Measurements from ENCODE around the gene TSR3.
A peak's percentile ranks its signal among the peaks of the same experiment; 100 is the strongest.

Gene TSR3

GRCh38 chr16:1308036-1308976 is 43.4 kb downstream of the TSR3 start:
- no peak for DNase-seq (ENCODE audit: low spot score)

DNA sequence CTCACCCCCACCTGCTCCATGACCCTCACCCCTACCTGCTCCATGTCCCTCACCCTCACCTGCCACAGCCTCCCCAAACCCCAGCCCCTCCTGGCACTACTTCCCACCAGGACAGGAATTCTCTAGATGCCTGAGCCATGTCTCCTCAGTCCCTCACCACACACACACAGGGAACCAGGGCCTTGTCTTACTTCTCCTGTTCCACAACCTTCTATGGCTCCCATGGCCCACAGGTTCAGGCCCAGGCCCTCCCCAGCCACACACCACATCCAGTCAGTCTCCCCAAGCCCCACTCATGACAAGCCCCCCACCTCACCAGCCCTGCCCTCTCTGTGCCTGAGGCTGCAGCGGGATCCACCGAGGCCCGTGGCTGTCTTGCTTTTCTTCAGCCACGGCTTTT is 45.3 kb downstream of the TSR3 start:
- DNase-seq (ENCODE audit: low spot score) = no peak

GRCh38 chr16:1305823-1306222 is 45.9 kb downstream of the TSR3 start:
- no peak for DNase-seq (ENCODE audit: low spot score)

DNA sequence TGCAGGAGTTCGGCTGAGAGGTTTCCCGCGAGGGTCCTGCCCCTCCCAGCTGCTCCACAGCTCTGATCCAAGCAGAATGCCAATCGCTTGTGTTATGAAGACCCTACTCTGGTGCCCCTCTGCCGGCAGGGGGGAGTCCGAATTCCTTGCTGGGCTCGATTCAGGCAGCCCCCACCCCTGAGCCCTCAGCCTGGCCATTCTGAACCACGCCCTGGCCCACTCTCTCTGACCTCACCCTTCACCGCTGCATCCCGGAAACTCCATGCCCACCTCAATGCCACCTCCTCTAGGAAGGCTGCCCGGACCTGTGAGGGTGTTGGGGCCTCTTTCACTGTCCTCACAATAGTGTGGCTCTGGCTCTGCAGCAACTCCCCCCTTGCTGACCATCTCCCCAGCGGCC is 50.1 kb downstream of the TSR3 start:
- no peak for DNase-seq (ENCODE audit: low spot score)

- DNase-seq (ENCODE audit: low spot score) = peak; percentile 91
Observed at GRCh38 chr16:1300664-1301476, 50.8 kb downstream of the TSR3 start.

DNA sequence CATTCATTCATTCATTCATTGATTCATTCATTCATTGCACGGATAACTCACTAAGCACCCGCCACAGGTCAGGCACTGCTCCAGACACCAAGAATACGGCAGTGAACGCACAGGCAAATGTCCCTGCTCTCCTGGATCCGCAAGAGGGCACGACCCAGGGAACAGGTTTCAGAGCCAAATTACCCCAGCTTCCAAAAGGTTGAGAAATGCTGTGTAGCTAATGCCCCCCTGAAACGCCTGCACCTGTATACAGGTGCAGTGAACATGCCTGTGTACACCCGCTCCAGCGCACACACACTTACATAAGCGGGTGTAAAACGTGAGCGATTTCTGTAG is 51.8 kb downstream of the TSR3 start:
- DNase-seq (ENCODE audit: low spot score) = no peak

All from AG20443 (cell line).